HUDEP-2 (cell line): ENCODE measurements around the gene EME1.

ENCODE experiments used
- DNase-seq, 76 experiments: peaks; one replicate each; lab custom pipeline; 2025; ENCODE audit not compliant: unreplicated experiment in 76 of 76; lab: John Stamatoyannopoulos, UW

Gene EME1

DNA sequence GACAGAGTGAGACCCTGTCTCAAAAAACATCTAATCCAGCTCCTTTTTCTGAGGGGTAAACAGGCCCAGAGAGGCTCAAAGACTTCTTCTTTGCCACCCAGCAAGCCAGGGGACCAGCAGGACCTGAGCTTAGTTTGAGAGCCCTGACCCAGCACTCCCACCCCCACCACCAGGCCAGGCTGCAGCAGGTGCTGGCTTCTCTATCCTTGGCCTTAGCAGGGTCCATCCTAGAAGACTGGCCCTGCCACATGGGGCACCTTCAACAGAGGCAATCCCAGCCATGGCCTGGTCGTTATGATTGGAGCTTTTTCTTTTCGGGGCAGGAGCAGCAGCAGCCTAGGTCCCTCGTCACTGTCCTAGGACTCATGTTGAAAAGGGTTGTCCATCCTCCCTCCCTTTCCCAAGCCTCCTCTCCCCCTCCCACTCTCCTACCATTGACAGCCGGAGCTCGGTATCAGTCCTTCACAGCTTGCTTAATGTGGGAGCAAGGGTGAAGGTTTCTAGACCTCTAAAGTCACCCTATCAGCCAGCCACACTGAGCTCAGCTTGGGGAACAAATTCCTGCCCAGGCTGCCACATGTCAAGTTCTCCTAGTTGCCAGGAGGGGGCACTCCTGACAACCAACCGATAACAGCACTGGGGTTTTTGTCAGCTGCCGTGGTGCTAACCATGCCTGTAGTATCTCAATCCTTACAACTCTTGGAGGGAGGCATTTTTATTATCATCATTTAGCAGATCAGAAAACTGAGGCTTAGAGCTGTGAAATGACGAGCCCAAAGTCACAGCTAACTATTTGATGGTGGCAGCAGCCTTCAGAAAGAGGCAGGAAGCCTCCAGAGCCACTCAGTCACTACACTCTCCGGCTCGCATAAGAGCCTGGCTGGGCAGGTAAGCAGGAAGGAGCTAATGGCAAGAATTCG is 11.2 kb upstream of the EME1 start:
- peak in 71 of 76 experiments; percentile 9 to 79 (median 53) for DNase-seq

DNA sequence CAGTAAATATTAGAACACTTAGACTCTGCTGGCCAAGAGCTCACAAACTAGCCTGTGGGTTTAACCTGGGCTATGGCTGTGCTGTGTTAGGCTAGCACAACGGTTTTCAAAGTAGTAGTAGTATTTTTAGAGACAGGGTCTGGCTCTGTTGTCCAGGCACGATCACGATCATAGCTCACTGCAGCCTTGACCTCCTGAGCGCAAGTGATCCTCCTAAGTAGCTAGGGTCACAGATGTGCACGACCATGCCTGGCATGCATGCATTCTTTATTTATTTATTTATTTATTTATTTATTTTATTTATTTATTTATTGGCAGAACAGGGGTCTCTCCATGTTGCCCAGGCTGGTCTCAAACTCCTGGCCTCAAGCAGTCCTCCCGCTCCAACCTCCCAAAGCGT is 10.4 kb upstream of the EME1 start:
- no peak for DNase-seq

DNA sequence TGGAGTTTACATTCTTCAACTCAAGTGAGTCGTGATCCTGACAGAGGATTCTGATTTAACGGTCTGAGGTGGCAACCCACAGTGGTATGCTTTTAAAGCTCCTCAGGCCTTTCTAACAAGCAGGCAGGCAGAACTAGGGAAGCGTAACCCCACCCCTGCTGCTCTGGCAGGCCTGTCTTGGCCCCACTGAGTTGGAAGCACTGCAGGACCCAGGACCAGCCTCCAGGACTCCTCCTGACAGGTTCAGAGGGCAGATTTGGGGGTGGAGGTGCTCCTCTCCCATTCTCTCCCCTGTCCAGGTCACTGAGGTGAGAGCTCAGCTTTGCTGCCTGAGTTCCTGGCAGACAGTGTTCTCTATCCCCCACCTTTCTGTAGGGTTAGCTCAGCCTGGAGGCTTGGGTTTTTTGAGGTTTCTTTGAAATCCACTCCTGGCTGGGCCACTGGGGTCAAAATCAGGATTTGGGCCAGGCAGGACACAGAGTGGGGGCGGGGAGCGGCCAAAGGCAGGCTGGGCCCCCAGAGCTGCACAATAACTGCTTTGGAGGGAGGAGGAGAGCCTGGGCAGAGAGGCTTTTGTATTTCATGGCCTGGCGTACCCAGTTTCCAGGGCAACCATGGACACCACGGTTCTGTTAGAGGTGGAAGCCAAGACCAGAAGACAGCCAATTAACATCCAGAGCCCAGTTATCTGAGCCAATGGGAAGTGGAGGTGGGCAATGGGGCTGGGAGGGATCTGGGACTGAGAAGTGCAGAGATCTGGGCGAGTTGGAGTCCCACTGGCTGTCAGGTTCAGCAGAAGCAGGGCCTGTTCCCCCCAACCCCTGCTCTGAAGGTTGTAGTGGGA is 9.6 kb upstream of the EME1 start:
- no peak for DNase-seq

DNA sequence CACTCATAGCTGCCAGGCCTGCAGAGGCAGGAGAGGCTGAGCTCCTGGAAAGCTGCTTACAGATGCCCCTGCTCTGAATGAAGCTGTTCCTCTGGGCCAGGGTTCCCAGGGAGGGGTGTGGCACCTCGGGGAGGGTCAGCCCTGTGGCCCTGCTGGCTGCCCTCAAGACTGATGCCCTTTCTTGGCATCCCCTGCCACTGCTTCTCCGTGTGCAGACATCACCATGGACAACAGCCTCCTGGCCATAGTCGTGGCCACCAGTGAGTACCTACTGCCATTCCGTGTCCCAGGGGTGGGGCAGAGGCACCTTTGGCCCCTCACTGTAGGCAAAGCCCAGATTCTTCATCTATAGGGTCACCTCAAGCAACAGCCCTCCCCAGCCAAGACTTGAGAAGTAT is 9.0 kb upstream of the EME1 start:
- no peak for DNase-seq

DNA sequence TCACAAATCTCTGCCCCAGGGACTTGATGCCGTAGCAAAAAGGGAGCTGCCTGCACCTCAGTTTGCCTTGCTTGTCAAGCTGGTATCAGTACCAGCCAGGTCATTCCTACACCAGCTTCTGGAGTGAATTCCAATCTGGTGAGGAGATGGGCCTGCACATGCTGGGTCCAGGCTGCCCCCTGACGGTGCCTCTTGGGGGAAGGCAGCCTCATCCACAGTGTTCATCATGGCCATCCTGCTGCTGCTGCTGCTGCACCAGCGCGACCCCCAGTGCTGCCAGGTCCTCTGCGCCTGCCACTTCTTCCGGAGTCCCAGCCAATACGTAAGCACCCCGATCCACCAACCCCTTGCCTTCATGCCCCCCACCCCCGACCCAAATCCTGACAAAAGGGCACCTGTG is 8.3 kb upstream of the EME1 start:
- no peak for DNase-seq

DNA sequence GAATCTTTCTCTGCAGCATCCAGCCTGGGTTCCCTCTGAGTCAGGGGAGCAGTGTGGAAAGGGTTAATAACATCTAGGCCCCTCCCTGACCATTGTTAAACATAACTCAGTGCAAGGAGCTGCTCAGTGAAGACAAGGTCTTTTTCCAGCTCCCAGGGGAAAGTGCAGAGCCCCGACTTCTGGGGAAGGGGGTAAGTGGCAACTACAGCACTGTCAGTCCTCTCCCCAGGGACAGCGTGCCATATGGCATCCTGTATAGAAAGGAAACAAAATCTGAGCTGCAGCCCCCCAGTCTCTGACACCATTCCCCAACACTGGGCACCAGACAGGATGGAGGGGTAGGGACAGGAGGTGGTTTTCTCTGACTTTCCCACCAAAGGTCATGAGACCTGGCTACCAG is 7.9 kb upstream of the EME1 start:
- DNase-seq = no peak

DNA sequence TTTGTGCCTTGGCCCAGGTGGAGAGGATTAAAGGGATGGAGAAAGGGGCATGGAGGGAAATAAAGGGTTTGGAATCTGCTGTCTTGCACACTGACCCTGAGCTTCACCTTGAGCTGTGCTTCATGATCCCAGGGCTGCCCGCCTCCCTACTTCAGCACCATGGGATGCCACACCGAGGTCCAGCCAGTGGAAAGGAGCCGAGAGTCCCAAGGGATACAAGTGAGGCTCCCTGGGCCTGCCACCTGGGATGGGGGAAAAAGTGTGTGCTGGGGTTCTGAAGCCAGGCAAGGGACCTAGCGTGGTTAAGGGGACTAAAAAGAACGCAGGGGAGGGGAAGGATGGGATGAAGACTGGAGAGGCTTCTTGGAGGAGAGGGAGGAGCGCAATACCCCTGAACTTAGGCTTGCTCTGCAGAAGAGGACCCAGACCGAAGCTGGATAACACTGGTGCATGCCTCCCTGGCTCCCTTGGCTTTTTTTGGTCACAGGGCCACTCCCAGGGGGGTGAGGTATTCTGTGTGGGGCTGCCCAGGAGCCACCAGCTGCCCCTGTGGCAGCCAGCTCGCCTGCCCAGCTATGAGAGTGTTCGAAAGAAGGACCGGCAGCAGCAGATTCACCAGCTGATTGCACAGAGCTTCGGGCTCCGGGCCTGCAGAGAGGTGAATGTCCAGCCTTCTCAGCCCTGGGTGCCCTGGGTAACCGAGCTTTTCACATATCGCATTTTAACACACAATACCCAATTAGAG is 7.2 kb upstream of the EME1 start:
- no peak for DNase-seq

DNA sequence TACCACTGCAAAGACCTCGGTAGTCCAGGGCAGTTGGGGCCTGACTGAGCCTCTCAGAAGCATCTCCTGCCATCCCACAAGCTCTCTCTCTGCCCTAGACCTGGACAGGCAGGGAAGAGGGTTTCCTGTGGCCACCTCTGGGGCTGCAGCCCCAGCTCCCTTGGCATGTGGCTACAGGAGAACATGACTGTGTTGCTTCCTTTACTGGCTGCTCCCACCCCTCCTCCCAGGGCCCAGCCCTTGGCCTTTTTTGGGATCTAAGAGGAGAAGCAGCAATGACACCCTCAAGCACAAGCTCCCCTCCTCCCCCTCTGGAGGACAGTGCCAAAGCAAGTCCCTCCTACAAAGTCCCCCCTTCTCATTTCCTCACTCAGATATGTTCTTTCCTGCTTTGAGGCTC is 5.6 kb upstream of the EME1 start:
- no peak for DNase-seq

DNA sequence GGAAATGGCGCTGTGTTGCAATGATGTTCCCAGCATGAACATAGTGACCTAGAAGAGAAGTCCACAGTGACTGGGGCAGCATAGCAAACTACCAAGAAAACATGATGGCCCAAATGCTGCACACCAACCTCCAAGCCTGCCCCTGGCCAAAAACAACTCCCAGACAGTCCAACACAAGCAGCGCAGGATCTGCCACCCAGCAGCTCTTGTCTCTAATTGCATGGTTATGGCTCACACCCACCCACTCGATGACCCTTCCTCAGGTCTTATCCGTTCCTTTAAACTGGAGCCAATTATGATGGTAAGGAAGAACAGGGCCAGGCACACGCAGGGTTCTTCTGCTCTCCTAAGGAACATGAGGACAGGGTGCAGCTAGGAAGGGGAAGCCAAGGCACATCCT is 3.0 kb upstream of the EME1 start:
- DNase-seq = no peak

DNA sequence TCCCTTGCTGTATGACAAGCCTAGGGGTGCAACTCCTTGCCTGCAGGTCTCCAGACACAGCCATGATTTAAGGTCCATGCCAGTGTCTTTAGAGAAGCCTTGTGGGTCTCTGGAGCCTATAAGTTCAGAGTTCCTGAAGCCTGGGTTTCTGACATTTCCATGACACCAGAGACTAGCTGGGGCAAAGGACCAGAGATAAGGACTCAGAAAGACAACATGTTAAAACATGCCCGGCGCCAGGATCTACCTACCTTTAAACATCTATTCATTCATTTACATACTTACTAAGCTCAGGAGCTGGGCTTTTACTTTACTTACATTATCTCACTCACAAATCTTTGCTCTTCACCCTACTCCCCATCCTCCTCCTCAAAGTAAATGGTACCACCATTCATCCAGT is 1.5 kb upstream of the EME1 start:
- DNase-seq = no peak

DNA sequence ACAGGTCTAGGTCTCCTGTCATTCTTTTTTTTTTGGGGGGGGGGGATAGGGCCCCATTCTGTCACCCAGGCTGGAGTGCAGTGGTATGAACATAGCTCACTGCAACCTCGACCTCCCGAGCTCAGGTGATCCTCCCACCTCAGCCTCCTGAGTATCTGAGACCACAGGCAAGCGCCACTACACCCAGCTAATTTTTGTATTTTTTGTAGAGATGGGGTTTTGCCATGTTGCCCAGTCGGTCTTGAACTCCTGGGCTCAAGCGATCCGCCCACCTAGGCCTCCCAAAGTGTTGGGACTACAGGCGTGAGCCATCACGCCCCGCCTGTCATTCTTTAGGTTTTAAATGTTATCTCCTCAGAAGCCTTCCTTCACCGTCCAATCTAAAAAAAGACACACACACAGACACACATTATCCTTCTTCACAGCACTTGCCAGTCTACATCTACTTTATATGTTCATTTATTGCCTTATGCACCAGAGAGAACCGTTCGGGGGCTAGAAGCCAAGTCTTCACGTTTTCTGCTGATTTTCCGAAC is 739 bp upstream of the EME1 start:
- peak in 3 of 76 experiments; percentile 7 to 19 (median 19) for DNase-seq

DNA sequence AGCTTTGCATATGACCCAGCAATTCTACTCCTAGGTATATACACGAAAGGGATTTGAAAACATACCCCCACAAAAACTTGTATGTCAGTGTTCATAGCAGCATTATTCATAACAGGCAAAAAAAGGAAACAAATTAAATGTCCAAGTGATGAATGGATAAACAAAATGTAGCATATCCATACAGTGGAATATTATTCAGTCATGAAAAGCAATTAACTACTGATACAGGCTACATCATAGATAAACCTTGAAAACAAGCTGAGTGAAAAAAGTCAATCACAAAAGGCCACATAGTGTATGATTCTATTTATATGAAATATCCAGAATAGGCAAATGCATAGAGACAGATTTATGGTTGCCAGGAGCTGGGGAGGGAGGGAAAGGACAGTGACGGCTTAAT is 676 bp downstream of the EME1 start:
- DNase-seq = no peak

DNA sequence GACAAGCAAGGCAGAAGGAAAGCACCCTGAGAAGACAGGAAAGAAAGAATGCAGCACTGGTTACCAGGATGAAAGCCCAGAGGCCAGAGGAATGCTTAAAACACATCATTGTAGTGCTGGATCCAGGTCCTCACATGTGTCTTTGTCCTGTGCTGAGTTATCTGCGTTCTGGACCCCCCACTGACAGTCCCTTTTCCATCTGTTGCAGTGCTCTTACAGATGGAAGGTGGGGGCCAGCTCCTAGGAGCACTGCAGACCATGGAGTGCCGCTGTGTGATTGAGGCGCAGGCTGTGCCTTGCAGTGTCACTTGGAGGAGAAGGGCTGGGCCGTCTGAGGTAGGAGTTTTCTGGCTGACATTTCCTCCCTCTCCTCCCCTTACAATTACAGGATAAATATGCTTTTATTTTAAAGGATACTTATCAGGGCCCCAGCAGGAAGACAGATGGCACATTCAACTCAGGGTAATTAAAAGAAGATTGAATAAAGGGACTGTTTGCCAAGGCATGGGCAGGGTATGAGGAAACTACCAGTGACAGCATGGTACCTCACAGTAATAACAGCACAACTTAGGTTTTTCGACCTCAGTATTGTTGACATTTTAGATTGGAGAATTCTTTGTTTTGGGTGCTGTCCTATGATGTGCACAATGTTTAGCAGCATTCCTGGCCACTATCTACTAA is 3.0 kb downstream of the EME1 start:
- no peak for DNase-seq

DNA sequence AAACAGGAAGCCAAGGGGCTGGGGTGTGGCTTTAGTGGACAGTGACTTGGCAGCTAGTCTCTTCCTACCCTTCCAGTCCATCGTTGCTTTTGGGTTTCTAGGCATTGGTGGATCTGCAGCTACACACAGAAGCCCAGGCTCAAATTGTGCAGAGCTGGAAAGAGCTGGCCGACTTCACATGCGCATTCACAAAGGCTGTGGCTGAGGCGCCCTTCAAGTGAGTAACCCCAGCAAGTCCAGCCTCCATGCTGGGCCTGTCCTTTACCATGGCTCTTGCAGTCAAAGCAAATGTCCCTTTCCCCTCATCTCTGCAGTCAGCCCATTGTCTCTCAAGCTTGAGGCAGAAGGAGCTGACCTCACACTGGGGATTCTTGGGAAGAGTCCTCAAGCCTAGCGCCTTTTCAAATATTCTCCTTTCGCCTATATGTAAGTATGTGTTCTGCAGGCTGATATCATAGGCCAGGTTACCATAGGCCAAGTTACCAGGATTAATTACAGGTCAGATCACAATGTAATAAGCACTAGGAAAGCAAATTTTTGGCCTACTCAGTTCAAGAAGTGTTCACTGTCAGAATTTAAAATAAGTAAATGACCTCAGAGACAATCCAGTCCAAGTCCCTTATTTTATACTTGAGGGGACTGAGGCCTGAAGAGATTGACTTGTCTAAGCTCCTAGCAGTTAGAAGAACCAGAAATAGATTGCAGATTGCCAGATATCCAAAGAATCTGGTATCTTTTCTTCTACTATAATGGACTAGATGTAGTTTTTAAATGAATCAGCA is 6.5 kb downstream of the EME1 start:
- no peak for DNase-seq

DNA sequence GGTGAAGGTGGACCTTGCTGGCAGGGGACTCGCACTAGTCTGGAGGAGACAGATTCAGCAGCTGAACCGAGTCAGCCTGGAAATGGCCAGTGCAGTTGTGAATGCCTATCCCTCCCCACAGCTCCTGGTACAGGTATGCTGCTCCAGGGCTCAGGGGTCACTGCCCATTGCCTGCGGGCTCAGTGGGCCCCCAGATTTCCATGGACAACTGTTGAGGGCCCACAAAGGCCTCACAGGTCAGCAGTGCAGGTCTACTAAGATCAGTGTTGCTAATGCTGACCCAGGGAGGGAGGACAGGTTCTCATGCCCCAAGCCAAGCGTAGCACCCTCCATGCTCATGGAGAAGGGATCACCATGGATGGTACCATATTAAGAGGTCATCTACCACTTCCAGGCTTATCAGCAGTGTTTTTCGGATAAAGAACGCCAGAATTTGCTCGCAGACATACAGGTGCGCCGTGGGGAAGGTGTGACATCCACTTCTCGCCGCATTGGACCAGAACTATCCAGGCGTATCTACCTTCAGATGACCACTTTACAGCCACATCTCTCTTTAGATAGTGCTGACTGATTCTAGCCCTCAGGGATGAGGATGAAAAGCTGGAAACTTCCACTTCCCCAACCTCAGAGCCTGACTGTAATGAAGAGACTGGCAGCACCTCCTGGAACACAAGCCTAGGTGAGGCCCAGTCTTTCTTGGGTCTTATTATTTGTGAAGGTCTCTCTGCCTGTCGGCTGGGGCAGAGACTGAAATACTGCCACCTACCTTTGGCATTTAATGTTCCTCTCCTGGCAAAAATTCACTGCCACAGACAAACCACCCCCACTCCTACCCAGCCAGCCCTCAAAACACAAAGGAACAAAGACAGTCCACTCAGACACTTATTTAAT is 7.6 kb downstream of the EME1 start:
- peak in 7 of 76 experiments; percentile 8 to 22 (median 11) for DNase-seq

DNA sequence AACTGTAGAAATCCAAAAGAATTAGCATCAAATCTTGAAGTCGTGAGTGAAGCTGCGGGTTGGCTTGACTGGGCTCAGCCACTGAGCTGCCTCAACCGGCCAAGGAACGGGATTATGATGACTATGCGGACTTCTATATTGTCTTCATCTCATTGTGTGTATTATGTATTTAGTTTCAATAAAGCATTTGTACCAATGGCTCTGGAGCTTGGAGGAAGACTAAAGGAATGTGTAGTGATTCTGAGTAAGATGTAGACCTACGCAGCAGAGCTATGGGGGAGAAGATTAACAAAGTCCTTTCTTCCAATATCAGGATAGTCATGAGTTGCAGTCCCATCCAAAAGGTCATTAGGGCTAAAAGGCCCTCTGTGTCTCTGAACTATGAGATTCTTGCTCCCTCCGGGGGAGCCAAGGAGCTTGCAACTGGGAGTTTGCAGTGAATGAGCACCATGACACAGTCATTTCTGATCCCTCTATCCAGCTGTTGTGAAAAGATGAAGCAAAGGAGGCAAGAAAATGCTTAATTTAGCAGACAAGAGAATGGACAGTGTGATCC is 8.3 kb downstream of the EME1 start:
- DNase-seq = no peak

DNA sequence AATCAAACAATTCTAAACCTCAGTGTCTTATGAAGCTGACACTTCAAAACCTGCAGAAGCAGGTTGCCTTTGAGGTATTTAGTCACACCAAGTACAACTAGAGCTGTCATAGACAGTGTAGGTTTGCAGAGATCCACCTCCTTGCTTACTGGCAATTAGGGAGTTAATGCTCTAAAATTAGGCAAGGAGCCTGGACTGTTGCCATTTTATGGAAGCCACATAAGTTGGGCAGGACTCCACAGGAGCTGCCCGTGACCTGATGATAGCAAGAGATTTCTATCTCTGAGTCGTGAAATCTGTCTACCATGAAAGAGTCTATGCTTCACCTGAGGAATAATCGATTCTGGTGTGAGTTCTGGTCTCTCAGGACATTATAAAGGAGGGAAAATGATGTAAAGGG is 8.9 kb downstream of the EME1 start:
- DNase-seq = peak in 3 of 76 experiments; percentile 7 to 19 (median 13)

DNA sequence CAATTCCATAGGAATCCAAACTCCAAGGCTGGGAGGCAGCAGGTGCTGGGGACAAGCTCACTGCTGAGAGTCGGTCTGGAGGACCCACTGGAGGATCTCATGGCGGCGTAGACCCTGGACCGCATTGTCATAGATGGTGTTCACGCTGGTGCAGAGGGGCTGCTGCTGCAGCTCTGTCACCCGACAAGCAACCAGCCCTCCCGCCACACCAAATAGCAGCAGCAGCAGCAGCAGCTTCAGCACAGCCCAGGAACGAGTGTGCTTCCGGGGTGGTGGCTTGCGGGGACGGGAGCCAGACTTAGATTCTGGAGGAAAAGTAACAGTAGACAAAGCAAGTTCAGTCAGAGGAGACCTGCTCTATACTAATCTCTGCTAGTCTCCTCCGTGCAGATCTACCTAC is 9.9 kb downstream of the EME1 start:
- DNase-seq = no peak
